Activated CD4-positive, alpha-beta T cell treated with anti-CD3 and anti-CD28 coated beads for 4 hours (primary cell): ENCODE results near the gene DIP2B.
"Not testable (repeated sequence)": the region's sequence is repeated elsewhere in the genome, so short reads cannot be mapped to it uniquely, and the experiment has no call there.

ENCODE experiments used
- DNase-seq, 2 donors: peaks; one replicate each; pipeline ENCODE4 v3.0.0-alpha.2; 2020

DIP2B gene

DNA sequence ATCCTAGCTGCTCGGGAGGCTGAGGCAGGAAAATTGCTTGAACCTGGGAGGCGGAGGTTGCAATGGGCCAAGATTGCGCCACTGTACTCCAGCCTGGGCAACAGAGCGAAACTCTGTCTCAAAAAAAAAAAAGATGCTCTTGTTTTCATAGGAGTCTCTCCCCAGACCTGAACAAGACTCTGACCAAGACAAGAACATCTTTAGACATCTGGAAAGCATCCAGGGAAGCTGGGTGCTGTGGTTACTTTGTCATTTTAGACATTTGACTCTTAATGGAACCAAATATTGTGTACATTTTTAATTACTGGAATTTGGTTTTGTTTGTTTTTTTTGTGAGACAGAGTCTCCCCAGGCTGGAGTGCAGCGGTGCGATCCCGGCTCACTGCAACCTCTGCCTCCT is 238.0 kb downstream of the DIP2B start:
- DNase-seq: no peak

DNA sequence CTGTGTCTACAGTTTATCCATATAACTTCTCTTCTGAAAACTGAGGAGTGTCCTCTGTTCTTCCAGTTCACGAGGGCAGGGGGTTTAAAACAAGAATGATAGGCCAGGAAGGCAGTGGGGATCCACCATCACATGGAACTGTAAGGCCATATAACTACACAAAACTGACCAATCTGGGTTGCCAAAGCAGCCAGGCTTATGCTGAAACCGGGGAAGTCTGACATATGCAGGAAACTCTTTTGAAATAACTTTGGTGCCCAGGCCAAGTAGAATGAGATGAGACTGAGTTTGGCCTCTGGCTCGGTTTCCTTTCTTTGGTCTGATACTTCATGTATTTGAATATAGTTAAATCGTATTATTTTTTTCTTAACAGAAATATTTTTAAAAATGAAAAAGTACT is 241.1 kb downstream of the DIP2B start:
- no peak for DNase-seq

DNA sequence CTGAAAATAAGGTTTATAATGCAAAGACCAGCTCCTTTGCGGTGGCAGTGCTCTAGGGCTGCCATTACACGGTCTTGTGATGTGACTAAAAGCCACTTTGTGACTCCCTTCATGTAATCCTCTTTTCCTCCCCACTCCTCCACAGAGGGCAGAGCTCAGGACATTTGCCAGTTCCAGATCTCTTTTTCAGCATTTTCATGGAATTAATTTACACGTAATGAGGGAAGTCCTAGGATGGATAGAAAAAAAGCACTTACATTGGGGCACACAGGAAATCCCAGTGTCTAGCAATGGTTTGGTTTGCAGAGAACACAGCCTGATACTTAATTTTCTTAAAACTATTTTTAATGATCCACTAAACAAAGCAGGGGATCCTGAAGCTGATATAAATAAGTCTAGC is 241.6 kb downstream of the DIP2B start:
- DNase-seq: no peak

DNA sequence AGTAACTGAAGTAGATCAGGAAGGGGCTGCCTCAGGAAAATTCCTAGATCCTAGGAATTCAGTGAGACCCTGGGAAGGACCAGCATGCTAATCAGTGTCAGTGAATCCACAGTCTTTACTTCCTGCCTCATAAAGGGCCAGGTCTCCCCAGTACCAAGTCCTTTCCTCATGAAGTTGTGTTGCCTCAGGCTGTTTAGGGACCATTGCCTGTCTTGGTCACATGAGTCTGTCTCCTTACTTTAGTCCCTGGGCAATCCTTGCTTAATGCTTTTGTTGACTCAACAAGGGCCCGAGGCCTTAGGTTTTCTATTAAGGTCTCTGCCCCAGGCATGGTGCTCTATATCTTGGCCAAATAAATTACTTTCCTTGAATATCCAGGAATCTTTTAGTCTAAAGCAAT is 243.0 kb downstream of the DIP2B start:
- no peak for DNase-seq

DNA sequence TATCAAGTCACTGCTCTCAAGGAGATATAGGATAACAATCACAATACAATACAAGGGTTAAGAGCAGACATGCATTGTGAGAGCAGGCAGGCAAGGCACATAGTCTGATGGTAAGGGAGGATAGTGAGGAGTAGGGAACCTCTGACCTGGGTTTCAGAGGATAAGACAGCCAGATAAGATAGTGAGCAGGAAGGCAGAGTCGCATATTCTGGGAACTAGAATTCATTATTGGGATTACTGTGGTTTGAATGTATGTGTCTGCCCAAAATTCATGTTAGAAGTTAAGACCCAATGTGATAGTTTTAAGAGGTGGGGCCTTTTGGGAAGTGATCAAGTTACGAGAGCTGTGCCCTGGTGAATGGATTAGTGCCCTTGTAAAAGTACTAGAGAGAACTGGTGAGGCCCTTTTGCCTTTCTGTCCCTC is 244.7 kb downstream of the DIP2B start:
- no peak for DNase-seq

DNA sequence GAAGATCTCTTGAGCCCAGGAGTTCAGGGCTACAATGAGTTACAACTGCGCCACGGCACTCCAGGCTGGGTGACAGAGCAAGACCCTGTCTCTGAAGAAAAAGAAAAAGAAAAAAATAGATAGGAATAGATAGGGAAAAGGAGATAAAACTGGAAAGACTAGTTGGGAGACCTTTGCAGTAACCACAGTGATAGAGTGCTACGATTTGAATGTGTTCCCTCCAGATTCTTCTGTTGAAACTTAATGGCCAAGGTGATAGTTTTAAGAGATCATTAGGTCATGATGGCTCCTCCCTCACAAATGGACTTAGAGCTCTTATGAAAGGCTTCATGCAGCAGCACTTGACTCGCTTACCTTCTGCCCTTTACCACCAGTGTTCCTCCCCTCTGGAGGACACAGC is 245.6 kb downstream of the DIP2B start:
- DNase-seq: no peak

DNA sequence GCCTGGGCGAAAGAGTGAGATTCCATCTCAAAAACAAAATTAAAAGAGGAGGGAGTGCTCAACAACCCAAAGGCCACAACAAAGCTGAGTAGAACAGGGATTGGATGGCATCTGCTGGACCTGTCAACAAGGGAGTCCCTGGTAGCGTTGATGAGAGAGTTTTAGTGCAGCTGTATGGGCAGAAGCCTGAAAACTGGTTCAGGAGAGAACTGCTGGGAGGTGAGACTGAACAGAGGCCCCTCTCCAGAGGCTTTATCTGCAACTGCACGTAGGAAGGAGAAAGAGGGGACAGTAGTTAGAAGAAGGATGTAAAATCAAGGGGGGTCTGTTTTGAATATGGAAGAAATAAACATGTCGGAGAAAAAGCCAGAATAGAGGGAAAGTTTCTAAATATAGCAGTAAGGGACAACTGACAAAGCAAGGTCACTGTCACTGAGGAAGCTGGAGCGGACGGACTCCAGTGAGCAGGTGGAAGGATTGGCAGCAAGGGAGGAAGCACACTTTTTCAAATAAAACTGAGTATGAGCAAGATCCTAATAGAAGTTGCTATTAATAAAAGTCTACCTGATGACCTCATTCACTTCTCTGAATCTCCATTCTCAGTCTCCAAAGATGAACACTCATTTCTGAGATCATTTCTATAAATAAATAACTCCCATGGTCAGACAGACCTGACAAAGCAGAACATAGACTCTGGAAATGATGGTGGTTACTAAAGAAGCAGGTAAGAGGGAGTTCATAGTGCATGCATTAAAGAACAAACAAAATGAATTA is 247.3 kb downstream of the DIP2B start:
- DNase-seq: no peak

DNA sequence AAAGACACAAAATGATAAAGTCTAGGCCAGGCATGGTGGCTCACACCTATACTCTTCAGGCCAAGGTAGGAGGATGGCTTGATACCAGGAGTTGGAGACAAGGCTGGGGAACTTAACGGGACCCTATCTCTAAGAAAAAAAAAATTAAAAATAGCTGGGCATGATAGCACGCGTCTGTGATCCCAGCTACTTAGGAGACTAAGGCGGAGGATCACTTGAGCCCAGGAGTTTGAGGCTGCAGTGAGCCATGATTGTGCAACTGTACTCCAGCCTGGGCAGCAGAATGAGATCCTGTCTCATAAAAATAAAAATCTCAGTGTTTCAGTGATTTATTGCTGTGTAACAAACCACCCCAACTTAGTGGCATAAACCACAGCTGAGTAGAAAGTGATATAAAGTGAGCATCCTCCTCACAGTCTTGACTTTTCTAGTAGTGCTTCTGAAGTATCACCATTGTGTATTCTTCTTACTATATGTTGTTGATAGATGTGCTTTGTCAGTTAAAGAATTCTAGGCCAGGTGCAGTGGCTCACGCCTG is 248.5 kb downstream of the DIP2B start:
- DNase-seq: no peak

DNA sequence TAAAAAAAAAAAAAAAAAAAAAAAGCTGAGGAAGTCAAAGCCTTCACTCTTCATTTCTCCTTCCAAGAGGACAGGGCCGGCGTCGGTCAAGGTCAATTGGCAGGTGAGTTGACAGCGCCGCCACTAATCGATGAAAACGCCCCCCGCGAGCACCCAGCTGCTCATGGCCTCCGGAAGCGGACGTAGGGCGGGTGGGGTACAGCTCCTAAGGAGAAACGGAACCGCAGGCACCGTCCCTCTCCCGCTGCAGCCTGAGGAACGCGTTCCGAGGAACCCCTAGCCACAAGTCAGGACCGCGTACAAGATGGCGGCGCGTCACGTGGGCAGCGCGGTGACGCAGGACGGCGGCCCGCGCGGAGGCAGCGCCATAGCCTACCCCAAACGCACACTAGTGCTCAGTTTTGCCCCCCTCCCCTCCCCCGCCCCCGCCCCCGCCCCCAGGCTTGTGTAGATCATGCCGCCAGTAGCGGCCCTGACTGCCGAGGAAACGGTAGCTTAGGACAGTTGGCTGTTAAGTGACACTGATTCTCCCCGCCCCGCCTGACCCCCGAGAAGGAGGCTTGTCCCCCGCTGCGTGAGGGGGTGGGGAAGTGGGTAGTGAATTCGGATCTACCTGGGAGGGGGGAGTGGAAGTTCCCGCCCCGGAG is 259.0 kb downstream of the DIP2B start, which contains the start of gene ATF1:
TSS of gene ATF1 (plus strand) at position 463 of the 647 bp plus-strand sequence. CDS start 16,045 bp downstream, outside the sequence.
- peak; percentile 84 to 87 for DNase-seq

DNA sequence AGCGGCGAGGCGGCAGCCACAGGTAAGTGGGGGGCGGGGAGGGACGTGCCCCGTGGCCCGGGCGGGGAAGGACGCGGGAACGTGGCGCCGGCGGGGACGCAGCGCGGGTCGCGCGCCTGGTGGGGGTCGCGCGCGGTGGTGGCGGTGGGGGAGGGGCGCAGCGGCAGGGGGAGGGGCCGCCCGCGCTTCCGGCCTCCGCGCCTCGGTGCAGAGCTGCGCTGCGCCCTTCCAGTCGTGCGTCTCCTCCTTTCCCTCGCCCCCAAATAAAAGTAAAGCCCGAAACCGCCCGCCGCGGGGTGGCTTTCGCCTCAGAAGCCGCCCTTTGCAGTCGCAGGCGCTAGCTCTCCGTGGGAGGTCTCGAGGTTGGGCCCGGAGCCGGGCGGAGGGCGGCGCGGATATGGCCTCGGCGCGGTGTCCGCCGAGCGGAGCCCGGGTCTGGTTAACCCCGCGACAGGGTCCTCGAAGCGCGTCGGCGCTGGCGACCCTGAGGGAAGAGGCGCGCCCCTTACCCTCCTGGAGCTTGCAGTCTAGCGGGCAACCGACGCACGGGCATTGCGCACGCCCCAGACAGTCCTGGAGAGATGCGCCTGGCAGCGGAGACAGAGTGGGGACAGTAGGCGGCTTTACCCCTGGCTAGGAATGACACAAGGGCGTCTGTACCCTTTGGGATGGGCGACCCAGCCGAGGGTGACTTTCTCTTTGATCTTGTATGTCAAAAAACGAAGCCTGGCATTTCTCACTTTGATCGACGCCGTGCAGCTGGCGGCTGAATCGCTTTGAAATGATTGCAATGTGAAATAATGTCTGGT is 259.7 kb downstream of the DIP2B start:
- DNase-seq: peak; percentile 20 to 33

DNA sequence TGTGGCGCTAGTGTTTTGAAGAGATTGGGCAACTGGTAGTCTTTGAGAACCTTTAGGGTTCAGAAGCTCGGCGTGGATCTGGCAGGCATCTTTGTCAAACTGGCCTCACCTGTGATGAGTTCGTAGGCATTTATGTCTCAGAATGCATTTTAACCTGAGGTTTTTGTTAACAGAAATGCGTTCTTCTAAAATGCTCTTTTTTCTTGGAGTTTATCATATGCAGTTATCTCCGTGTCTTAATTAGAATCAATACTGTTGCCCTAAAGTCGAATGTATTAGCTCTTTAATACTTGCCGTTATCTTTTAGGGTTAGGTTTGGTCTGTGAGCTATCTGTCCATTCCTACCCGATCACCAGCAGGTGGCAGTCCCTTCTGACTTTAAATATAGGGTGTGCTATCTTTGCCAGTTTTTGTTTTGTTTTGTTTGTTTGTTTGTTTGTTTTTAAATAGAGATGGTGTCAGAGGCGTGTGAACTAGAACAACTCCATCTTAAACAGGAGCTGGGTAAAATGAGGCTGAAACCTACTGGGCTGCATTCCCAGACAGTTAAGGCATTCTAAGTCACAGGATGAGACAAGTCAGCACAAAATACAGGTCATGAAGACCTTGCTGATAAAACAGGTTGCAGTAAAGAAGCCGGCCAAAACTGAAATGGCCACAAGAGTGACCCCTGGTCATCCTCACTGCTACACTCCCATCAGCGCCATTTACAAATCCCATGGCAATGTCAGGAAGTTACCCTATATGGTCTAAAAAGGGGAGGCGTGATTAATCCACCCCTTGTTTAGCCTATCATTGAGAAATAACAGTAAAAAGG is 260.5 kb downstream of the DIP2B start:
- peak; percentile 38 to 44 for DNase-seq

DNA sequence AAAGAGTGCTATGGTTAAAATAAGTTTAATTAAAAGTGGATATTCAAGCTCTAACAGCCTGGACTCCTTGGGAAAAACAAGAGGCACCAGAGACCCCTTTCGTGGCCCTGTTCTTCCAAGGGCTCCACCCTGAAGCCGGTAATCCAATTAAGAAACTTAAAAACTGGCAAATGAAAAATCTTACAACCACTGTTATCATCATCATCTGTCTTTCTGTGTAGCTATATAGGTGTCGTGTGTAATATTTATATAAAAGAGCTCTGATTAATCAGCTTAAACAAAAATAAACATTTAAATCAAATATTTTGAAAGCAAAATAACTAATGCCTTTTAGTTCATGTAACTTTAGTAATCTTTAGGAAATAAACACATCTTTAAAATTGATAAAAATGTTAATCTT is 263.6 kb downstream of the DIP2B start:
- DNase-seq: no peak

DNA sequence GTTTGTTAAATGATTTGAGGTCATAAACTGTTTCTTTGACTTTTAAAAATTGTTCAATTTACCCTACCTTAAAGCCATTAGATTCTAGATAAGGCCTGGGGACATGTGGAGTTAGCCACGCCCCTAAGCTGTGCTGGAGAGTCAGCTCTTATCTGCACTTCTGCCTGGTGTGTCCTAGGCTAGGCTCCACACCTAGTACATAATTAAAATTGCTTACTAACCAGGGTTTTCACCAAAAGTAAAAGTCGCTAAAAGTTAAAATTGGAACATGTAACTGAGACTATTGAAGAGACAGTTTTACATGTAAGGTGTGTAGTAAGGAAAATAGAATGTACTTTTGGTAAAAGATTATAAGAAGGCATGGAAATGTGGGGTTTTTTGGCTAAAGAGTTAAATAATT is 264.0 kb downstream of the DIP2B start:
- not testable (repeated sequence) for DNase-seq

DNA sequence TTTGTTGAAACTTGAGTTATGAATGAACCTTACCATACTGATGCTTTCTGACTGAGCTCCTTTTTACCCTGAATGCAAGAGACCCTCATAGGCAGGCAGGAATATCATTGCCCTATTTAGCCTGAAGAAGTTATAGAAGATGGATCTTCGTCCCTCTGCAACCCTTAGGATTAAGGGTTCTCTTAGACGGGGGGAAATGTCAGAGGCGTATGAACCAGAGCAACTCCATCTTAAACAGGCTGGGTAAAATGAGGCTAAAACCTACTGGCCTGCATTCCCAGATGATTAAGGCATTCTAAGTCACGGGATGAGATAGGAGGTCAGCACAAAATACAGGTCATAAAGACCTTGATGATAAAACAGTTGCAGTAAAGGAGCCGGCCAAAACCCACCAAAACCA is 266.6 kb downstream of the DIP2B start:
- no peak for DNase-seq

DNA sequence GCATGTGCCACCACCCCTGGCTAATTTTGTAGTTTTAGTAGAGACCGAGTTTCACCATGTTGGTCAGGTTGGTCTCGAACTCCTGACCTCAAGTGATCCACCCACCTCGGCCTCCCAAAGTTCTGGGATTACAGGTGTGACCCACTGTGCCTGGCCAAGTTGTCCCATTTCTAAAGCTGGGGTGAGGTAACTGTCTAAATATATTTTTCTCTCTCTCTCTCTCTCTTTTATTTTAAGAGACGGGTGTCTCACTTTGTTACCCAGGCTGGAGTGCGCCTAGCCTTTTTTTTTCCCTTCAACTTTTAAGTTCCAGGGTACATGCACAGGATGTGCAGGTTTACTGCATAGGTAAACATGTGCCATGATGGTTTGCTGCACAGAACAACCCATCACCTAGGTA is 267.7 kb downstream of the DIP2B start:
- DNase-seq: no peak

DNA sequence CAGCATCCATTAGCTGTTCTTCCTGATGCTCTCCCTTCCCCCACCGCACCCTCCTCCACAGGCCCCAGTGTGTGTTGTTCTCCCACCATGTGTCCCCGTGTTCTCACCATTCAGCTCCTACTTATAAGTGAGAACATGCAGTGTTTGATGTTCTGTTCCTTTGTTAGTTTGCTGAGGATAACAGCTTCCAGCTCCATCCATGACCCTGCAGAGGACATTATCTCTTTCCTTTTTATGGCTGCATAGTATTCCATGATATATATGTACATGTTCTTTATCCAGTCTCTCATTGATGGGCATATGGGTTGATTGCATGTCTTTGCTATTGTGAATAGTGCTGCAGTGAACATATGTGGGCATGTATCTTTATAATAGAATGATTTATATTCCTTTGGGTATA is 268.1 kb downstream of the DIP2B start:
- DNase-seq: no peak

DNA sequence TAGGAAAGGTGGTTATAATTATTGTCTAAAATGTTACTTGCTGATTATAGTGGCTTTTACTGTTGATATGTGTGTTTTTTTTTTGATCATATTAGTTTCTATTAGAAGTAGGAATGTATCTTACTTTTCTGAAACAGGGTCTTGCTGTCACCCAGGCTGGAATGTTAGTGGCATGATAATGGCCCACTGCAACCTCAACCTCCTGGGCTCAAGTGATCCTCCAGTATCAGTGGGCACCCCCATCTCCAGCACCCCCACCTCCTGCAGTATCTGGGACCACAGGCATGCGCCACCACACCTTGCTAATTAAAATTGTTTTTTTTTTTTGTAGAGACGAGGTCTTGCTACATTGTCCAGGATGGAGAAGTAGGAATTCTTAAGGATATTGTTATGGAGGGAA is 270.5 kb downstream of the DIP2B start:
- DNase-seq: no peak

DNA sequence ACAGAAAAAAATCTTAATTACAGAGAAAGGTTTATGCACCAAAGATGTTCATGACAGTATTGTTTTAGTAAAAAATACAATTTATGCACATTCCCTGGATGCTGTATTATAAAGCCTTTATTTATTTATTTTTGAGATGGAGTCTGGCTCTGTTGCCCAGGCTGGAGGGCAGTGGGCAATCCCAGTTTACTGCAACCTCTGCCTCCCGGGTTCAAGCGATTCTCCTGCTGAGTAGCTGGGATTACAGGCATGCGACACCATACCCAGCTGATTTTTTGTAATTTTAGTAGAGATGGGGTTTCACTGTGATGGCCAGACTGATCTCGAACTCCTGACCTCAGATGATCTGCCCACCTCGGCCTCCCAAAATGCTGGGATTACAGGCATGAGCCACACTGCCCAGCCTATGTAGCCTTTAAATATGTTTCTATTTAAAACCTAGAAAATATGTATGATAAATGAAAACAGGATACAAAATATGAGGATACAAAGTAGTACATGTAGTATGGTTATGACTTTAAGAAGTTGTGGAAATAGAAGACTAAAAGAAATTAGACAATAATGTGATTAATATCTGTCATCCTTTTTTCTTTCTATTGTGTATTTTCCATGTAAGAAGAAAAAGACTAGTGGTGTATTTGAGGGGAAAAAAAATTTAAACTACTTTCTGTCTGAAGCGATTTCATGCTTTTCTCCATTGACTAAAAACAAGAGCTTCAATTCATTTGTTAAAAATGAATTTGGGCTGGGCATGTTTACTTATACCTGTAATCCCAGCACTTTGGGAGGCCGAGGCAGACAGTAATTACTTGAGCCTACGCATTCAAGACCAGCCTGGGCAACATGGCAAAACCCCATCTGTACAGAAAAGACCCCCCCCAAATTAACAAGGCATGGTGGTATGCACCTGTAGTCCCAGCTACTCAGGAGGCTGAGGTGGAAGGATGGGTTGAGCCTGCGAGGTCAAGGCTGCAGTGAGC is 272.3 kb downstream of the DIP2B start:
- DNase-seq: no peak

DNA sequence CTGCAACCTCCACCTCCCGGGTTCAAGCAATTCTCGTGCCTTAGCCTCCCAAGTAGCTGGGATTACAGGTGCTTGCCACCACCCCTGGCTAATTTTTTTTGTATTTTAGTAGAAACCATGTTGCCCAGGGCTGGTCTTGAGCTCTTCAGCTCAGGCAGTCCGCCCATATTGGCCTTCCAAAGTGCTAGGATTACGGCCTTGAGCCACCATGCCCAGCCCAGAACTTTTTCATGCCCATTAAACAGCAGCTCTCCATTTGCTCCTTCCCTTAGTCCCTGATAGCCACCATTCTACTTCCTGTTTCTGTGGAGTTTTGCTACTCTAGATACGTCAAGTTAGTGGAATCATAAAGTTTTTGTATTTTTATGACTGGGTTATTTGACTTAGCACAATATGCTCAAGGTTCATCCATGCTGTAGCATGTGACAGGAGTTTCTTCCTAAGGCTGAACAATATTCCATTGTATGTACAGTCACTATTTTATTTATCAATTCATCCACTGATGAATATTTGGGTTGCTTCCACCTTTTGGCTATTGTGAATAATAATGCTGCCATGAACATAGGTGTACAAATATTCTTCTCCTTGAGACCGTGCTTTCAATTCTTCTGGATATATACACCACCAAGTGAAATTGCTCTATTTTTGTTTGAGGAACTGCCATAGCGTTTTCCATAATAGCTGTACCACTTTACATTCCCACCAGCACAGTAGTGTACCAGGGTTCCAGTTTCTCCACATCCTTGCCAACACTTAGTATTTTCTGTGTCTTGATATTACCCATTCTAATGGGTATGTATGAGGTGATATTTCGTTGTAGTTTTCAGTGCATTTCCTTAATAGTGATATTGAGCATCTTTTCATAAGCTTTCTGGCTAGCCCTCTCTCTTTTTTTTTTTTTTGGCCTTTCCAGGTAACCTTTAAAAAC is 274.1 kb downstream of the DIP2B start:
- no peak for DNase-seq

DNA sequence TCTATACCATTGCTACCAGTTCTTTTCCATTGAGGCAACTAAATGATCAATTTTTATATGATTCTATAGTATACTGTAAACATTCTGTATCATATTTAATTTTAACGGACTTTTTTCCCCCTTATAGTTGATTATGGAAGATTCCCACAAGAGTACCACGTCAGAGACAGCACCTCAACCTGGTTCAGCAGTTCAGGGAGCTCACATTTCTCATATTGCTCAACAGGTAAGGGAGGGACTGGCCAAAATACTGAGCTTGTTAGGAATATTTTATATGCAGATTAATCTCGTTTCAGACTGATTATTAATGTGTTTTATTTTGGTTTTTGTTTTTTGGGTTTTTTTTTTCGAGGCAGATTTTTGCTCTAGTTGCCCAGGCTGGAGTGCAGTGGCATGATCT is 275.2 kb downstream of the DIP2B start:
- no peak for DNase-seq
